Amygdala (tissue), 56 donors: ENCODE measurements around the gene CCDC174.
"Not testable (repeated sequence)": the region's sequence is repeated elsewhere in the genome, so short reads cannot be mapped to it uniquely, and the experiment has no call there.

Source experiments
- DNase-seq, 56 donors: peaks; one replicate each; lab custom pipeline; 2025; lab: John Stamatoyannopoulos, UW

The CCDC174 gene

DNA sequence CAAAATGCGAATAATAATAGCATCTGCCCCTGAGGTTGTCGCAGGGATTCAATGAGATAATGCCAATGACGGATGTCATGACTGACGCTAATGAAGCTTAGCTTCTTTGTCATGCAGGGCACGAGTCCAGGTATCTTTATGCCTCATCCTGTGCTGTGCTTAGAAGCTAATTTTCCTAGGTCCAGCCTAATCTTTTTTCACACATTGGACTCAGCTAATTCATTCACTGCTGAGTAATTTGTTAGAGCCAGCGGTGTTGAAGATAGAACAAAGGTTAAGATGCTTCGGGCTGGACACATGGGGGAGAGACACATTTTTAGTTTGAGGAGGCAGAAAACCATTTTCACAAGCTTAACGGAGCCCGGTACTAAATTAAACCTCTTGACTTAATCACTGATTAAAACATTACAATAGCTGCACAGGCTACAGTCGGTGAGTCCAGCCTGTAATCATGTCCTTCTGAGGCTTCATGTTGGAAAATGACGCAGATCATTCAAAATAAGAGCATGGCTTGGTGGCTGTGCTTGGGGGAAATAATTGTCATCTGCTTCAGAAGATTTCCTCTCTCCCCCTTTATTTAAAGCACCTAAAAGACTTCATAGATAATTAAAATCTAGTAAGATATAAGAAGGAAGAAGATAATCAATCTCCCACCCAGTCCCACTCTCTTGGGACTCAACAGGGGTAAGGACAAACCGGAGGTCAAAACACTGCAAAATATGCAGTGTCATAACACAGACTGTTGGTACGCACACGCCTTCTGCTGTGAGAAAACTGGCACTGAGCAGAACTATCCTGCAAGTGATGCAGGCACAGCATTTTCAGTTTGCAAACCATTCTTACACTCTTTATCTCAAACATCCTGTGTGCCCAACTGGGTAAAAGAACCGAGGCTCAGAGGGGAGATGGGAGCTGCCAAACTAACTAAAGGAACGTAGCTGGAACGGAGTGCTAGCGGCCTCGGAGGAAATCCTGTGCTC, 3.3 kb upstream of the CCDC174 start:
- DNase-seq = no peak

DNA sequence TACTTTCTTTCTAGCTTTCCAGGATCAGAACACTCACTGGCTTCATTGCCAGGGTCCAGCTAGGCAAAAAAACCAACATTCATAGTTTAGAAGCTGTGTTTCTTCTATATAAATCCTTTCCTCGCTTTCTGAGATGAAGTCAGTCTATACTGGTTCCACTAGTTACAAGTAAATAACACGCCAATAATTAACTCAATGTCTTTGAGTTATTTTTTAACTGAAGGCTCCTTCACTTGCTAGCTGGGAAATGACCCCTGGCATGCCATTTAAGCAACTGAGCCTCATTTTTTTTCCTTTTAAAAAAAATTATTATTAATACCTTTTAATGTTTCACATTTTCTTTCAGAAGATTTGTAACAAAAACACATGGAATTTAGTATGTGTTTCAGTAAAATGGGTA, 2.1 kb upstream of the CCDC174 start:
- DNase-seq = no peak

DNA sequence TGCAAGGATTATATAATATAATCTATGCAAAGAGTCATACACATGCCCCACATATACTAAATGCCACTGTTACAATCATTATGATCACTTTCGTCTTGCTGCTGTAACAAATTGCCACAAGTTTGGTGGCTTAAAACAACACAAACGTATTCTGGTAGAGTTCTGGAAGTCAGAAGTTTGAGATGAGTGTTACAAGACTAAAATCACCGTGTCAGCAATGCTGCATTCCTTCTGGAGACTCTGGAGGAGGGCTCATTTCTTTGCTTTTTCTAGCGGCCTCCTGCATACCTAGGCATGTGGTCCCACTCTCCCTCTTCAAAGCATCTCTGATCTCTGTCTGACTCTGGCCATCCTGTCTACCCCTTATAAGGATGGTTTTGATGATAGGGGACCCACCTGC, 1.4 kb upstream of the CCDC174 start:
- DNase-seq = no peak

DNA sequence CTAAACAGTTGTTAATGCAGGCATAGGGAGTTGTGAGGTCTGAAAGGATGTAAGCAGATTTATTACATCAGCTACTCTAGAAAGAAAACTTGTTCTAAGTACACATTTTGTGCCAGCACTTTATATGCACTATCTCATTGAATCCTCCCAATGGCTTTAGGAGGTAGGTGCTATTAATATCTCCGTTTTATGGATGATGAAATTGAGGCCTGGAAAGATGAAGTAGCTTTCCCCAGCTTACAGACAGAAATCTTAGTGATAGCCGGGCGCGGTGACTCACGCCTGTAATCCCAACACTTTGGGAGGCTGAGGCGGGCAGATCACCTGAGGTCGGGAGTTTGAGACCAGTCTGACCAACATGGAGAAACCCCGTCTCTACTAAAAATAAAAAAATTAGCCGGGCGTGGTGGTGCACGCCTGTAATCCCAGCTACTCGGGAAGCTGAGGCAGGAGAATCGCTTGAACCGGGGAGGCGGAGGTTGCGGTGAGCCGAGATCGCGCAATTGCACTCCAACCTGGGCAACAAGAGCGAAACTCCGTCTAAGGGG, 872 bp downstream of the CCDC174 start:
- DNase-seq = not testable (repeated sequence)

DNA sequence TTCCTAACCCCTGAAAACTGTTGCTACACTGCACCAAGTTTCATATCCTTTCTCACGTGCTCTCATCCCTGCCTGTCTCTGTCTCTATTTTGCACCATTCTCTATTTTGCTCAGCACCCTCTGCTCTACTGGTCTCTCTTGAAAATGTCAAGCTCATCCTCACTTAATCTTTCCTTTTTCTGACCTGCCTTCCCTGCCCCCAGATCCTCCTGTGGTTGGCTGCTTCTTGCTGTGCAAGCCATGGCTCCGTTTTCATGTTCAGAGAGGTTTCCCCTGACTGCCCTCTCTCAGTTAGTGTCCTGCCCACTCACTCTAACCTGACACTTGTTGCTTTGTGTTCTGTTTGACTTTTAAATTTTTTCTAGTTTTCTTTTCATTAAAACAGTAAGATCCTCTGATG, 6.0 kb downstream of the CCDC174 start:
- DNase-seq = no peak

DNA sequence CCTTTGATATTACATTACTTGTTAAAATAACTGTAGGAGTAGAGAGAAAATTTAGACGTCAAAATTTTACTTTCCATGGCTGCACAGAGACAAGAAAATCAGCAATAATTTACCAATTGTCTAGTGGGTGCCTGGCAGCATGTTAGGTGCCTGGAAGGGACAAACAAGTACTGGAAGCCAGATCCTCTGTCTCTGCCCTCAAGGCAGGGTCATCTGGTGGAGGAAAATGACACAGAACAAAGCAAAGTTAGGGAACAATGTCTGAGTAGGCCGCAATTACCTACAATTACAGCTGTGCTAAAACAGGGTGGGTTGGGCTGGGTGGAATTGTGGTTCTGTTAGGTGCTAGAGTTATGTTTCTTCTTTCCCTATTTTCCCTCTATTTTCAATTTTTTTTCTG, 7.4 kb downstream of the CCDC174 start:
- DNase-seq = no peak

DNA sequence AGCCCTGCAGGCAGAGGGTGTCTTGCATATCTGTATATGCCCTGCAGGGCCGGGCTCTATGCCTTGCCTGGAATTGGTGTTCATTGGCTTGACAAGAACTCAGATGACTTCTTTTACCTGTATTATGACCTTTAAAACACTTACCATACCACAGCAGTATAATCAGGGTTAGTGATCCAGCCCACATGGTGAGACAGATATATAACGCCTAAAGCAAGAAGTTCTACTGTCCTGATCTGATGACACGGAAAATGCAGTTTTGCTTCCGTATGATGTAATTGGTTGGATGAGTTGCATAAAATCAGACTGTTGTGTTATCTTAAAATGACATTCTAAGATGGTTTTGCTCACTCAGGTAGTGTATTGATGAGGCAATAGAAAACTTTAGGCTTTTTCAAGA, 9.4 kb downstream of the CCDC174 start:
- no peak for DNase-seq

DNA sequence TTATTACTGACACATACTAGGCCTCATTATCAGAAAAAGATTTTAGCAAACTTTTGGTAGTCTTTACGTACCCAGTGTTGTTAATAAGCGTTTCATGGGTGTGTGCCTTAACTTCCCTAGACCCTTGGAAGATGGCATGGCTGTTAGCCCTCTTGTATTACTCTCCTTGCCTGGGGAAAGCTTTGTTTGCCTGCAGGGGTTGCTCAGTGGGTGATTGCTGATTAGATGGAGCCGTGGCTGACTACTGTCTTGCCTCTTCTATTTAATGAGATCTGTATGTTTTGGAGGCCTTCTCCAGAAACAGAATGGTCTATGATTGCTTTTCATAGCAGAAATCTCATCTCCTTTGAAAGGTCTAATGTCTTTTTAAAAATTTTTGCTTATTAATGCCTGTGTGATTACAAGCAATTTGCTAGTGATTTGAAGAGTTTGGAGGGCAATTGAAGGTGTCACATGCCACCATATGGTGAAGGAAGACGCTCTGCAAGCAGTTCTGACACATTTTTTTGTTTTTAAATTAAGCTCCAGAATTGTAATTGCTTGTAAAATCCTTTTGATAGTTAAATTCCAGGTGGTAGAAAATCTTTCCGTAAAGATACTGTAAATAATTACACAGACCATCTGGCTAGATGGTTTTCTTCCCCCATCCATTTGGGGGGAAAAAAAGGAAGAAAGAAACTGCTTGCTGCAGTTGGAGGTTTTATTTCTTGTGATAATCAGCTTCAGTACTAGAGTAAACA, 12.0 kb downstream of the CCDC174 start:
- peak in 2 of 56 donors; percentile 6 to 12 for DNase-seq

DNA sequence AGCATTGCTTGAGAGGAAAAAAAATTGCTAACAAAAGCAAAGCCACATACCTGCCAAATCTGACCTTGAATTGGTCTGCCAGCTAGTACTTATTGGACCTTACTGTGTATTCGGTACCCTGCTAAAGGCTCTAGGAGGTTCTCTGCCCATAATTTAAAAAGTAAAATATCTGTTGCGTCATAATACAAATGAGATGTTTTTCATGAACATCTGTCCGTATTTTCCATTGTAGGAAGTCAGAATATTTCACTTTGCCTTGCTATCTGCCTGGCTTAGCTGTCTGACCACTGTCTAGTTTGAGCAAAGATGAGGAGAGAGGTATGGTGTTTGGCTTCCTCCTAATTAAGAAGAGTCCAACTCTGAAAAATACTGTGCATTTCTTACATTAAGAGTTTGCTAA, 12.6 kb downstream of the CCDC174 start:
- no peak for DNase-seq

DNA sequence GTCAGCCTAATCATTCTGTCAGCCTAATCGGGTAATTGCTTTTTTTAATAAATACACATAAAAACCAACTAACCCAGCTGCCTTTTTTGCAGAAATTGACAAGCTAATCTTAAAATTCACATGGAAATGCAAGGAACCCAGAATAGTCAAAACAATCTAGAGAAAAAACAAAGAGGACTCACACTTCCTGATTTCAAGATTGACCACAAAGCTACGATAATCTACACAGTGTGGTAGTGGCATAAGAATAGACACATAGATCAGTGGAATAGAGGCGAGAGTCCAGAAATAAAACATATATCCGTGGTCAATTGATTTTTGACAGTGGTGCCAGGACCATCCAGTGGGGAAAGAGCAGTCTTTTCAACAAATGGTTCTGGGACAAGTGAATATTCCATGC, 21.0 kb downstream of the CCDC174 start:
- no peak for DNase-seq

DNA sequence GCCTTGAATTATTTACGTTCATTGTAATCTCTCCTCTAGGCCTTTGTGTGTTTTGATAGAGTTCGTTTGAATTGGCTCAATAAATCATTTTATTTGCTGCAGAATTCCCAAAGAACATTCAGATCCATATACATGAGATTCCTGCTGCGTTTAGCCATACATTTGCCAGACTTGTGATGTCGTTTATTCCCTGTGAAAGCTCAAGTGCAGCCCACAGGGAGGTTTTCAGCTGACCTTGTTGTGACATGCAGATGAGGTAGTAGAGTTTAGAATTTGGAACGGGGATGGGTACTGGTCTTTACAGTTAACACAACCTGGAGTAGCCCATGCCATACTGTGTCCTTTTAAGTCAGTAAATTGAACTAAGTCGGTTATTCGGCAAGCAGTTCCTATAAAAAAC, 23.3 kb downstream of the CCDC174 start, which contains the start of gene C3orf20:
Gene C3orf20, plus strand, starts transcription at position 301 of the 400 bp plus-strand sequence. CDS start 7,573 bp downstream, outside the sequence.
- DNase-seq = no peak

DNA sequence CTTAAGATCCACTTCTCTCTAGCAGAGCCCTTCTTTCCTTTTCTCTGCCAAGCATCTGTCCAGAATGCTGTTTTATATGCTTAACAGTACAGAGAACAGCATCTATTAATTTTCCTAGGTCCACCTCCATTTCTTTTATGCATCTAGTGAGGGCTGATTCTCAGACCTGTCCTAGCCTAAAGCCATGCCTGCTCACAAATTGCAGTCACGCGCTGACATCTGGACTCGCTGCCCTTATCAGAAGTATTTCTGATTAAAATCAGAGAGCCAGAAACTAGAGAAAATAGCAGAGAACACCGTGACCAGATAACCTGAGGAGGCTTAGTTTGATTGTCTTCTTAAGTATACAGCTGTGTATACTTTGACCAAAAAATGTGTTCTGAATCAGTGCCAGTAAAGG, 25.3 kb downstream of the CCDC174 start:
- no peak for DNase-seq

DNA sequence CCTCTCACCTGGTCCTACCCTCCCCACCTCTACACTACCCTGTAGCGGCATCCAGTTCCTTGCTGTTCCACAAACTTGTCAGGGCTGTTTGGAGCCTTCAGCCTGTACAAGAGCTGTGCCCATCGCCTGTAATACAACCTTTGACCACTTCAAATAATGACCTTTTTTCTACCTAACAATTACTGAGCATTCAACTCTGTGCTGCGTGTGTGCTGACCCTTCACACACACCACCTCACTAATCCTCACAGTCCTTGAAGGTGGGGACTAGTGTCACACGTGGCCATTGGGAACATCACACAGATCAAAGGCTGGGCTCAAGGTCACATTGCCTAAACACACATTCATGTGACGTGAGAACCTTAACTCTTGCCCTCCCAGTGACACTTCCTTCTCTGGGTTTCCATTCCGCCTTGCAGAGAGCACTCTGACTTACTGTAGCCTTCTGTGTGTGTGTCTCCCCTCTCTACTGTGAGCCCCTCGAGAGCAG, 26.5 kb downstream of the CCDC174 start:
- DNase-seq = no peak

DNA sequence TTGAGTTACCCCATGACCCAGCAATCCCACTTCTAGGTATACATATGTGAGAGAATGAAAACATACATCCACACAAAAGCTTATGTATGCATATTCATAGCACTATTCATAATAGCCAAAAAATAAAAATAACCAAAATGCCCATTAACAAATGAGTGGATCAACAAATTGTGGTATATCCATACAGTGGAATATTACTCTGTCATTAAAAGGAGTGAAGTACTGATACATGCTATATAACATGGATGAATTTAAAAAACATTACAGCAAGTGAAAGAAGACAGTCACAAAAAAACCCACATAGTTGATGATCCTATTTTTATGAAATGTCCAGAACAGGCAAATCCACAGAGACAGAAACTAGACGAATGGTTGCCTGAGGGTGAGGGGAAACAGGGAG, 28.6 kb downstream of the CCDC174 start:
- no peak for DNase-seq

DNA sequence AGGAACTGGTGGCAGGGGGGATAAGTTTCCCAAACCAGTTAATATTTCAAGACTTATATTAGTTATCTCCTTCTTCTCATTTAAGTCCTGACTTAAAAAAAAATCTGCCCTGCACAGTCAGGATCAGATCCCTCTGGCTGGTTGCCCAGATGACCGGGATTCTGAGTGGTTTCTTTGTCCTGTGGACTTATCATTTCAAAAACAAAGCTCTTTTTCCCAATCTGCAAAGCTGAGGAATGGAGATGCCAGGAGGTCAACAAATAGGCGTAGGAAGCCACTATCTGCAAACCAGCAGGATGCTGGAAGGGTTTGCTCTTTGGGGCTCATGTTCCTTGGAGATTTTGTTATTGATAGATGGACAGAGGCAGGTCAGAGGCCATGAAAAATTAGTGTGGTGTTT, 29.2 kb downstream of the CCDC174 start:
- no peak for DNase-seq

DNA sequence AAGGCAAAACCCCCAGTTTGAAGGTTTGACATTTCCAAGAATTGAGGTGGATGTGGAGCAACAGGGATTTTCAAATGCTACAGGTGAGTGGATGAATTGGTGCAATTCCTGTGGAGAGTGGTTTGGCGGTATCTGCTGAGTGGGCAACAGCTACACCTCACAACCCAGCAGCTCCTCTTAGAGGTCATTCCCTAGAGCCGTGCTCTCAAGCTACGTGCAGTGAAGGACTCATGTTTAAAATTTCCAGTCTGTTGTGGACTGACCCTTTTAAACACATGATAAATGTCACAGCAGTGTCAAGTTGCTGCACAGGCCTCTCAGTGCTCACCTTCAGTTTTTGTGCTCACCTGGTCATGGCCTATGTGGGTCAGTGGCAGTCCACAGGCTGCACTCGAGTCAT, 32.9 kb downstream of the CCDC174 start:
- no peak for DNase-seq

DNA sequence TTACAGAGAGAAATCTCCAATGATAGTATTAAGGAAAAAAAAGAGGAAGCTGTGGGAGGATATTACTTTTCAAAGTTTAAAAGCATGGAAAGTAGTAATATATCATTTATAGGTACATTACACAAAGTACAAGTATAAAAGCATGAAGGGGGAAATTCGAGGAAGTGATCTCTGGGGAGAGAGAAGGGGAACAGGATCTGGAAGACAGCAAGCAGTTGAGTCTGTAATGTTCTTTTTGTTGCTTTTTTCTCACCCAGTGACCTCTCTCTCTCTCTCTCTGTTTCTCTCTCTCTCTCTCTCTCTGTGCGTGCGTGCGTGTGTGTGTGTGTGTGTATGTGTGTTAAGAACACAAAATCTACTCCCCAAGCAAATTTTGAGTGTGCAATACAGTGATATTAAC, 33.6 kb downstream of the CCDC174 start:
- no peak for DNase-seq

DNA sequence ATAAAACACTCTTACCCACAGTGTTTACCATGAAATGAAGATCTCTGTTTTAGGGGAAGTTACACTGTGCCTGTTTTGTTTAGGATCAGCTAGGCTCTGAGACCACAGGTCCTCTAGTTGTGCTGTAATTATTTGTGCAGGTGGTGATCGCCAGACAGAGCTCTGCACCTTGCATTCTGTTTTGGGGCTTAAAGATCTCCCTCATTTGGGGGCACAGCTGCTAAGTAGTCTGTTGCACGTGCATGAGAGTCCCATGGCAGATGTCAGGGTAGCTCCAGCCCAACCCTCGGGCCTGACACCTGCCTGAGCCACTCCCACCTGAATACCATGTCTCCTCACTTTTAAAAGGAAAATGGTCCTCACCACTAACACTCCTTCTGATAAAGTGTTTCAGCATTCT, 35.8 kb downstream of the CCDC174 start:
- no peak for DNase-seq

DNA sequence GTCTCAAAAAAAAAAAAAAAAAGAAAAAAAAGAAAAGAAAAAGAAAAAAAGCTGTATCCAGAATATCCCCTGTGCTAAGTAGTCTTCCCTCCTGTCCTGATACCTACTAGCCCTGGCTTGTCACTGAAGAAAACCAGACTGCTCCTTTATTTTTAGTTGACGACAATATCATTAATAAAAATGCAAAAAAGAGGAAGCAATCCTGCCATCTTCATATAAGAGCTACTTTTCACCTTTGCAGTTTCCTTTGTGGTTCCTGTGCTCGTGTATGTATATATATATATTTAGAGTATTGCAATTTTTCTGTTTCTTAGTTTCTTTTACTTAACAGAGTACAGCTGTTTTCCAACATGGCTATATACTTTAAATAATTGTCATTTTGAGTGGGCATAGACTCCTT, 37.0 kb downstream of the CCDC174 start:
- DNase-seq = no peak

DNA sequence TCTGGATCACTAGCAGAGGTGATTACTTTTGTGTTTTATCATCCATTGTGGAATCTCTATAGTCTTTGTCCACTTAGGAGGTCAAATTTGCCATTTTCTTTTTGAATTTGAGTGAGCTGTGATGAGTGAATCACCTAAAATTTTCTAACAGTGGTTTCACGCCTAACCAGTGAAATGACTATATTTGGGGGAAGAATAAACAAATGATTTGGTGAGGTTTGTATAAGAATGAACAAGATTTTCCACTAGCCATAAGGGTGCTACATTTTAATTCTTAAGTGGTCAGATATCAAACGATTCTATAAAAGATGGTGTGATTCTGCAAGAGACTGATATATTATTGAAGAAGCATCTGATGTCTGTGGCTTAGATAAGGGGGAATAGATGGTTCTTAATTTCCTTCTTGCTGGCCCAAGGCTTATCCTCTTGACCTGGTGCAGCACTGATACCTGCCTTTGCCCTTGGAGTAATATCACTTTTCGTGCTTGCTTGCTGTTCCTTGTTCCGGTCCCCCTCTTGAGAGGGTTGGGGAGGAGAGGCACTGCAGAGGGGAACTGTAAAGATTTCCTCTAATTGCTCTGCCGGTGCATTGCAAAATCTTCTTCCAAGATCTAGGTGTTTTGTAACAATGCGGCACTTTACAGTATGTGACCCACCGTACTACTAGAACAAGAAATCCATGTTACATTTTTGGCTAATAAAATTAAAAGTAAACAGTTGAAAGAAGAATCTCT, 37.9 kb downstream of the CCDC174 start:
- DNase-seq = no peak

DNA sequence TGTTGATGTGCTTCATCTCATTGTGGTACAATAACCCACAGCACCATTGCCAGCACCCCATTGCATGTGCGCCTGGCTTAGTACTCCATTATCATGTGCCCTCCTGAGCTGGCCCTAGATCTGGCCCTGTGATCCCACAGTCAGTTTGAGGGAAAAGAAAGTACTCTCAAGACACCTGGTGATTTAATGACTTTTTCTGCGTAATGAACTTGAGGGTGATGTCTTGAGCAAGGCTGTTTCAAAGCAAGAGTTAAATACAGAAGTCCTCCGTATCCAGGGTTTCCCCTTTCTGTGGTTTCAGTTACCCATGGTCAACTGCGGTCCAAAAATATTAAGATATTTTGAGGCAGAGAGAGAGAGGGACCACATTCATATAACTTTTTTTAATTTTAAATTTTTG, 39.7 kb downstream of the CCDC174 start:
- no peak for DNase-seq
